Measurements from ENCODE around the gene STK40. TPM values are rescaled to one million over a fixed set of nuclear protein-coding genes. Genes with fewer than 3 reads are reported as not detected.
A peak's percentile ranks its signal among the peaks of the same experiment; 100 is the strongest.

The STK40 gene
- total and polyA plus RNA-seq, 9 of the 15 experiments (the other 6 are each of a cell fraction or from before 2014, with no cell fraction given) = 0.69 to 94.3 (median 39.1) TPM

- TF ChIP-seq HBP1 (CRISPR knock-in tag; IDR thresholded peaks at IDR 0.05) (no peak), SOX6 (IDR thresholded peaks at IDR 0.05) (no peak), ZNF280A (IDR thresholded peaks at IDR 0.05; ENCODE audit: low read depth, partially characterized antibody) (no peak), ZNF740 (CRISPR knock-in tag; IDR thresholded peaks at IDR 0.05) (no peak), ZNF740 (tag; IDR thresholded peaks at IDR 0.05) (no peak), ZNF436 (CRISPR knock-in tag; IDR thresholded peaks at IDR 0.05) (no peak), TBL1XR1 (IDR thresholded peaks at IDR 0.05; ENCODE audit: low read length in 2 of 2) (peak in 1 of 2 experiments; percentile 41; a peak in 2 of 4 replicates), ZNF146 (CRISPR knock-in tag; IDR thresholded peaks at IDR 0.05; ENCODE audit: unreplicated experiment) (no peak), ESRRA (IDR thresholded peaks at IDR 0.05; ENCODE audit: borderline replicate concordance, low read depth) (peak; percentile 7; the same call in 1 of the 2 replicates), BRD9 (IDR thresholded peaks at IDR 0.05; ENCODE audit: low read depth, partially characterized antibody) (no peak), NONO (IDR thresholded peaks at IDR 0.05; ENCODE audit: low read depth in 2 of 2, low read length in 1 of 2) (peak; percentile 28 to 62; a peak in 2 of 4 replicates), DEAF1 (CRISPR knock-in tag; IDR thresholded peaks at IDR 0.05) (no peak), ZNF24 (IDR thresholded peaks at IDR 0.05) (no peak), TOE1 (IDR thresholded peaks at IDR 0.05; ENCODE audit: borderline replicate concordance) (no peak), TOE1 (CRISPR knock-in tag; IDR thresholded peaks at IDR 0.05; ENCODE audit: borderline replicate concordance, low read depth) (no peak), RBM14 (IDR thresholded peaks at IDR 0.05; ENCODE audit: borderline replicate concordance, insufficient read depth, low read depth, low read length) (no peak), ZNF696 (CRISPR knock-in tag; conservative IDR thresholded peaks at IDR 0.05) (no peak), WHSC1 (IDR thresholded peaks at IDR 0.05; ENCODE audit: low read length) (no peak), ZBTB33 (CRISPR knock-in tag; IDR thresholded peaks at IDR 0.05) (no peak), ELF4 (CRISPR knock-in tag; IDR thresholded peaks at IDR 0.05) (0 out of 2 replicates have a peak, but pooled peaks have one; percentile 15)
Measured at GRCh38 chr1:36385410-36386264, at the start of gene STK40 (continued).
